Activated CD4-positive, CD25-positive, alpha-beta regulatory T cell (primary cell): ENCODE results near the gene HMX1.

ENCODE experiments used
- DNase-seq, 4 experiments: peaks; one replicate each; lab custom pipeline; 2025; lab: John Stamatoyannopoulos, UW

The HMX1 gene

GRCh38 chr4:8868321-8869001 lies 3.2 kb downstream of the HMX1 start:
- no peak for DNase-seq

GRCh38 chr4:8867624-8868320 lies 3.9 kb downstream of the HMX1 start:
- DNase-seq: no peak

- DNase-seq: no peak
These were observed 4.6 kb downstream of the HMX1 start for GRCh38 chr4:8866828-8867623.

GRCh38 chr4:8866421-8866820 lies 5.2 kb downstream of the HMX1 start:
- no peak for DNase-seq

DNA sequence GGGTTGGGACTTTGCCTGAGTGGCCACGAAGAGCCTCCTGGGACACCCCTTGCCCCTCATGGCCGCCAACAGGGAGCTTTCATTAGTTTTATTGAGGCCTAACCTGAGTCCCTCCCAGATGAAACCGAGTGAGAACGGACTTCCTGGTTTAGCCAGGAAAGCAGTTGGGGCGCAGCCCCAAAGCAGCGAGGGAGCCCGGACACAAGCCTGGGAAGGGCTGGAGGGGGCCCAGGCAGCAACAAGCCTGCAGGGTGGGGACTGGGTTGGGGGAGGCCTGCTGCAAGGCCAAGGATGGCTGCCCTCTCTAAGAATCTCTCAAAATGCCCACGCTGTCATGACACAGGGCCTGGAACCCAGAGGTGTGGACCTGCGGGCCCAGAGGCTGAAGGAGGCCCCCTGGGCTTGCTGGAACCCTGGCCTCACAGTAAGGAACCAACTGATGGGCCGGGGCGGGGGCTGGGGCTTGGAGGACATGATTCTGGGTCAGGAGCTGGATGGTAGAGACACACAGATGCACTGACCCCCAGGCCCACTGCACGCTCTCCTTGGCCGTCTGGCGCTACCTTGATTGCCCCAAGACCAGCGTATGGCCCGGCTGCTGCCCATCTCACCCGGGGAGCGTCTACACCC lies 5.8 kb downstream of the HMX1 start:
- DNase-seq: no peak

DNA sequence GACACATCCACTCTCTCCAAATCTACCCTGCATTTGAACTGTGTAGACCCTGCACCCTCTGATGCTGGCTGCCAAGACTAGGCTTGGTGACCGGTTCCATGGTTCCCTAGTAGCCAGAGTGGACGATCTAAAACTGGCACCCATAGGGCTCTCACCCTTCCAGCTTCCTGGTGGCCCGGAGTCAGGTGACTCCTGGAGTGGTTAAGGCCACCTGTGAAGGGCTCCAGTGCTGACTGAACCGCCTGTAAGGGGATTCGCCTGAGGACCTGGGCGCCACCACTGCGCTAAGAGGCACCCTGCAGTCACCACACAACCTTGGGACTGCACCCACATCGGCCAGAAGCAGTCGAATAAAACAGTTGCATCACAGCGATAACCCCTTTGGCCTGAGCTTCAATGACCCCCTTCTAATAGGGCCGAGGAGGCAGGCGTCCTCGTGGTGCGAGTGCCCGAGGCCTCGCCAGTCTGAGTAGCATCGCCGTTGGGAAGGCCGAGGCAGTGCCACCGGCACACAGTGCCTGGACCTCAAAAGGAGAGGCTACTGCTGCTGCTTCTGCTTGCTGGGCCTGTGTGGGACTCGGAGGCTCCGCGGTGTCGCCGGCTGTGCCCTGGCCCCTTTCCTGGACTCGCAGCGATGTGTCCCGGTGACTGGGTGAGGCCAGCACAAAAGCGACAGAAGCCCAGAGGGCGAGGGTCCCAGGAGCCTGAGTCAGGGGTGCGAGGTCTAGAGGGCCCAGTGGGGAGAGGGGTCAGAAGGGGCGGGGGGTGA lies 6.5 kb downstream of the HMX1 start:
- DNase-seq: no peak

DNA sequence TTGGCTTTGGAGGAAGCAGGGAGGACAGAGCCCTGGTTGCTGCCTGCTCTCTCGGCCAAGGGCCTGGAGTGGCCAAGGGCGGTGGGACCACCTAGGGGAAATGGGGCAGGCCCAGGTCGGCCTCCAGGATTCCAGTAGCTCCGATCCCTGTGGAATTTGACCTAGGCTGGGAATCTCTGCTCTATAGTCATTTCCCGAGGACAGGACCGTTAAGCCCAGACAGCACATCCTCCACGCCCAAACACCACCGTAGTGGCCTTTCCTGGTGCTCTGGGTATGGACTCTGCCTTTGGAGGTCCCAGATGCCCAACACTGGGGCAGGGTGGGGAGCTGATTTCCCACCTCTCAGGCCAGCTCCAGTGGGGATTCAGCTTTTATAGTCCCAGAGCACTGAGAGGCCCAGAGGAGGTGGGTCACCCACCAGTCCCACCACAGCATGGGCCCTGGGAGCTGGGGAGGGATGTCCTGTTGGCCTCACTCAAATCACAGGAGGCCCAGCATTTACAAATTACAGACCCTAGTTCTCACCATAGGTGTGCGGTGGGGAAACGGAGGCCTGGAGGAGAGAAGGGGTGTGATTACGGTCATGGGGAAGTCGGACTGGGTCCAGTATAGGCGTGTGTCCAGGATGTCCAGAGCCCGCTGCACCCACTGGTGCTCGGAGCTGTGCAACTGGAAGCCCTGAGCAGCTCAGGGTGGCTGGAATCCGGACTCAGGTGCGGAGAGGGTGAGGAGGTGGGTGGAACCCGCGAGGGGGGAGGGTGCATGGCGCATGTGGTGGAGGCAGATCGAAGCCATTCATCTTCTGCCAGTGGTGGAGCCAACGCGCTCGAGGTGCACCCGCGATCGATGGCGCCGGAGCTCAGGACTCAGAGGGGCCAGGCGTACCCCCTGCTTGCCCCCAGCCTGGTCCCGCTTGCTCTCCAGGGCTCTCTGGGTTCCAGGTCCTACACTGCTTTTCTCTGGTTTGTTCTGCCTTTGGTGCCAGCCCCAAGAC lies 7.7 kb downstream of the HMX1 start:
- no peak for DNase-seq

DNA sequence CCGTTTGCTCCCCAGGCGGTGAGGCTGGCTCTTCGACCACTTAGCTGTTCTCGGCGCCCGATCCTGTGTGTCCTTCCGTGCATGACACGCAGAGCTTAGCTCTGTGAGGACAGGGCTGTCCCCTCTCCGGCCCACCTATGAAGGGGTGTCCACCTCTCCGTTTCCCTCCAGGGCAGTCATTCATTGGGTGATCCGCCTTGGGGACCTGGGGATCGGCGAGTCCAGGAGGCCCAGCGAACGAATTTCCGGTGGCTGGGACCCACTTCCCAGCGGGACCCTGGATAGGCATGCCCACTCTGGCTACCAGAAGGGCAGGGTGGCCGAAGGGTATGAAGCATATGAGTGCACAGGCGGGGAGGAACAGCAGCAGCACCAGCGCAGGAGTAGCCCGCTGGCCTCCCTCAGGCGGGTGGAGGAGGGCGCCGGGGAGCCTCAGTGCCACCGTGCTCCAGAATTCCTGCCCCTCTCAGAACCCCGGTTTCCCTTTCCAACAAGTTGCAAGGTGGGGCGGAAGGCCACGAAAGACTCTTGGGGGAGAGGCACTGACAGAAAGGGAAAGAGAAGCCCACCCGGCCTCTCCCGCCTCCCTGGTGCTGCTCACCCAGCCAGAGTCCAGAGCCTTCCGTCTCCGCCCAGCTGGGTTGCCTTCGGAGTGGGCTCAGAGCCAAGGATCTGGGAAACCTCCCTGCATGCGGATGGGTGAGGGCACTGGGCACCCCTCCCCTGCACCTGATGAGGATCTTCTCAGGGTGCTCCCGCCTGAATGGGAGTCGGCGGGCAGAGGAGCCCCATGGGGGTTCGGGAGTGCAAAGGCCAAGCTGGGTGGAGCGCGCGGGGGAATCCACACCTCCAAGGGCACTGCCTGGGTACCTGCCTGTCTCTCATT lies 8.6 kb downstream of the HMX1 start:
- DNase-seq: no peak

- DNase-seq: no peak
These were observed 9.3 kb downstream of the HMX1 start for GRCh38 chr4:8862334-8862733.

- DNase-seq: no peak
These were observed 9.9 kb downstream of the HMX1 start for GRCh38 chr4:8861576-8862295.

GRCh38 chr4:8860892-8861575 lies 10.6 kb downstream of the HMX1 start:
- no peak for DNase-seq

DNA sequence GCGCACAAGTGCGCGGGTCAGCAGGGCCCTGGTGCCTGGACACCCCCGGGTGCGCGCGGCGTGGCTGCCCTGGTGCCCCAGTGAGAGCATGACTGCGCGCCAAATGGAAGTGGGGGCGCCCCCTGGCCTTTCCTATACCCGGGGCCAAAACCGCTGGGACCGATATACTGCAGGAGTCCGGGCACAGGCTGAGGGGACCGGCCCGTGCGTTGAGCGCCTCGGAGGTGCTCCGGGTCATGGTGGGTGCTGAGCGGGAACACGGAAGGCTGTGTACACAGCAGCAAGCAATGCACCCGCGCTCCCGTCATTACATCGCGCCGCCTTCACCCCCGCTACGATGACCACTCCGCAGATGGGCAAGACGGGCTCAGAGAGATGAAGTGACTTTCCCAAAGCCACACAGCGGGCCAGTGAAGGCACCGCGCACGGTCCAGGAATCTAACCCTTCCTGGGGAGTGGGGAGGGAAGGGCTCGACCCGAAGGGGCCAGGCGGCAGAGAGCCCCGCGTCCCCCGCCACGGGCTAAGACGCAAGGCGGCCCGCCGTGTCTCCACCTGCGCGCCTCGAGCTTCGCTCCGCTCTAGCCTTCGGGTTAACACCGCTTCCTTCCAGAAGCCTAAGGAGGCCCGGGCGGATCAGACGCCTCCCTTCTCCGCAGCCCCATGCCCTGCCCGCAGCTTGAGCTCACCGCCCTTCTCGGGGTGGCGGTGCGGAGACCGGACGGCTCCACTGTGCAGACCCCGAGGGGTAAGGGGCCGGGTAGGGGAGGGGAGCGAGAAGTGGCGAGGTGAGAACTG lies 11.3 kb downstream of the HMX1 start:
- DNase-seq: no peak

DNA sequence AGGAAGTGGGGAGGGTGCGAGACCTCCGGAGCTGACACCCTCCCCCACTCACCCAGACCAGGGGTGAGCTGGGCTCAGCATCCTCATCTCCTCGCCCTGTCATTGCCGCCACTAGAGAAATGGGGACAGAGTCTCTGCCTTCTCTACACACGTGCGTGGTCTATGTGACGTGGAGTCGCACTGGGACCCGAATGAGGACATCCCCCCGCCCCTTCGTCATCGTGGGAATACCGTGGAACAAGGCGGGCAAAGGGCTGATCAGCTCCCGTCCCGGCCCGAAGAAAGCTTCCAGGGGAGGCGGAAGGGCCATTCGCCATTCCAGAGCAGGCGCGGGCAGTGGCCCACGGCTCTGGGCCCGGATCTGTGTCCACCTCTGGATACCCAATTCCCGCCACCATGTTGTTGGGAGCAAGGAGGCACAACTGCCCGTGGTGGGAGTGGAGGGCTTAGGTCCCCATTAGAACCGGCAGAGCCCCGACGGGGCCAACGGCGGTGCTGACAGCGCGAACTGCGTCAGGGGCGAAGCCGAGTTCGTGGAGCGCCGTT lies 12.0 kb downstream of the HMX1 start:
- DNase-seq: no peak

- DNase-seq: no peak
These were observed 12.9 kb downstream of the HMX1 start for GRCh38 chr4:8858701-8859210.

DNA sequence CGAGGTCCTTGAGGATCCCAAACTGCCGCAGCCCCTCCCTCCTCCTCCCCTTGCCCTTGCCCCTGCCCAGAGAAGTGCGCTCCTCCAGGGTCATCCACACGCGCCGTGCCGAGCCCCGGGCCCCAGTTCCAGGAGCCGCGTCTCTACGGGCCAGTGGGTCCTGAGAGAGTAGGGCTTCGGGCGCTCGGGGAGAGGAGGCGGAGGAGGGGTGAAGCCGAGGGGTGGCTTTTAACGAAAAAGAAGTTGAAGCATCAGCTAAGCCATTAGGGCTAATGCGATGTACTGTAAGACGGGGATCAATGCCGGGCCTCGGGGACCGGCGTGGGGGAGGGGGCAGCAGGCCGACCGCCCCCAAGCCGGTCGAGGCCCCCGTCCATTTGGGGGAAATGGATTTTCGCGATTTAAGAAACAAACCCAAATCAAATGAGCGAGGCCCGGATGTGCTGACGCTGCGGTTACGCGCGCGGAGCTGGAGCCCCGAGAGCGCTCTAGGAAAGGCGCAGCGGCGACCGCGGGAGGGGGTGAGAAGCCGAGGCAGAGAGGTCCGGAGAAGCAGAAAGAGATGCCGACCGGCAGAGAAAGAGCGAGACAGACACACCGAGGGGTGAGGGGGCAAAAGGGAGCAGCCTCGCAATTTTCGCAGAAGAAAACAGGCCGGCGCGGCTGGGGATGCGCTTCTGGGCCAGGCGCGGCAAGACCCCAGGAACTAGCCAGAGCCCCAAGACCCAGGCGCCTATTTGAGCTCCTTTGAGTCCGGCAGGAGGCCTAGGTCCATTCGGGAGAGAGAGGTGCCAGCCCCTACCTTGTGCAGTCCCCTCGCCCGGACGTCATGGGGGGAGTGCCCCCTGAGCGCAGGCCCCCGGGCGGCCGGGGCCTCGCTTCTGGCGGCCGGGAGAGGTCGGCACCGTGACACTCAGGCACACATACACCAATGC lies 13.6 kb downstream of the HMX1 start:
- DNase-seq: no peak
